Uterus (tissue), 4 donors: Measurements from ENCODE around the gene CCDC169. TPM values are rescaled to one million over a fixed set of nuclear protein-coding genes. Genes with fewer than 3 reads are reported as not detected.

Source experiments
- DNase-seq, 2 donors: peaks; one replicate each; pipeline ENCODE4 v3.0.0-alpha.2; 2019 to 2020
- H3K27ac ChIP-seq, 2 donors: fragments of 200-600 bp; sonication (generic); 1 replicate in 1 of 2; 2 replicates in 1 of 2; pipeline ENCODE4 v1.5.1; 2016 to 2018
- H3K27me3 ChIP-seq, 2 donors: fragments of 200-600 bp; sonication (generic); one replicate each; pipeline ENCODE4 v1.5.1; 2018 to 2019; ENCODE audit warnings: control low read depth in 1 of 2
- H3K36me3 ChIP-seq, 2 donors: fragments of 200-600 bp; sonication (generic); one replicate each; pipeline ENCODE4 v1.5.1; 2019; ENCODE audit warnings: control low read depth in 1 of 2
- H3K4me1 ChIP-seq, 2 donors: fragments of 200-600 bp; sonication (generic); one replicate each; pipeline ENCODE4 v1.5.1; 2018 to 2019; ENCODE audit warnings: control low read depth in 1 of 2
- H3K4me3 ChIP-seq, 2 donors: fragments of 200-600 bp; sonication (generic); 1 replicate in 1 of 2; 2 replicates in 1 of 2; pipeline ENCODE4 v1.5.1; 2018 to 2019; ENCODE audit warnings: mild to moderate bottlenecking in 1 of 2
- H3K9me3 ChIP-seq, 2 donors: fragments of 200-600 bp; sonication (generic); one replicate each; pipeline ENCODE4 v1.5.1; 2019; ENCODE audit warnings: control low read depth in 1 of 2
- CTCF ChIP-seq, 4 experiments: fragments of 200-600 bp in 2 of 4; fragments of 450-650 bp in 2 of 4; sonication (generic) in 2 of 4; IDR thresholded peaks; one replicate each; pipeline ENCODE4 v1.5.1; 2016 to 2019; ENCODE audit warnings: antibody characterized with exemption in 4 of 4, mild to moderate bottlenecking in 2 of 4, moderate library complexity in 1 of 4
- POLR2A ChIP-seq, 2 donors: fragments of 450-650 bp; IDR thresholded peaks; one replicate each; pipeline ENCODE4 v1.6.1; 2016; ENCODE audit warnings: antibody characterized with exemption in 2 of 2, mild to moderate bottlenecking in 1 of 2, moderate library complexity in 1 of 2
- intact Hi-C: fragments of 100-400 bp; cut with DNase I; formaldehyde crosslinking; loops from one replicate; pipeline ENCODE4 v1.15.1; 2023; ENCODE audit warnings: low total_unique reads
- total RNA-seq, 4 donors: library from RNA; depleted of rRNA in 3 of 4; stranded (reverse); fragments of >200 nt in 3 of 4; gene quantifications; one replicate each; pipeline versions ENCODE4 v1.1.0 to v1.2.4, GENCODE V29; 2014 to 2023
- donor health status: DM: yes; HTN: yes; CAD: no.

The CCDC169 gene
- total RNA-seq, 4 donors from 2014 or later: 0.49 to 3.2 (median 1.5) TPM; not detected in 1

- H3K9me3 ChIP-seq: no peaks in the 10 kb centered on the region
- intact Hi-C loops: loop anchor here (5.0 kb wide), 1 partner anchor 298 kb away; no protein-coding TSS in a partner anchor
- no peaks in the 10 kb centered on the region for H3K36me3 ChIP-seq
- no peak overlapping the region for H3K4me3 ChIP-seq
- no peaks in the 10 kb centered on the region for H3K4me1 ChIP-seq
- DNase-seq: peak in 1 of 2 donors; percentile 58
- TF ChIP-seq POLR2A (IDR thresholded peaks at IDR 0.05) (no peak), CTCF (IDR thresholded peaks at IDR 0.05) (peak; percentile 55 to 65 (median 60))
- H3K27ac ChIP-seq: no peak overlapping the region
- no peaks in the 10 kb centered on the region for H3K27me3 ChIP-seq
Measured at GRCh38 chr13:36275190-36276002, 22.2 kb downstream of the CCDC169 start.

- no peaks in the 10 kb centered on the region for H3K4me1 ChIP-seq
- no peaks in the 10 kb centered on the region for H3K36me3 ChIP-seq
- no peak for DNase-seq
- intact Hi-C loops: no loop called here
- no peaks in the 10 kb centered on the region for H3K27me3 ChIP-seq
- no peak overlapping the region for H3K27ac ChIP-seq
- no peak for TF ChIP-seq POLR2A (IDR thresholded peaks at IDR 0.05)
- no peak for TF ChIP-seq CTCF (IDR thresholded peaks at IDR 0.05)
- no peaks in the 10 kb centered on the region for H3K9me3 ChIP-seq
- H3K4me3 ChIP-seq: no peak overlapping the region
Measured at GRCh38 chr13:36273431-36273830, 24.2 kb downstream of the CCDC169 start.

- Histone ChIP-seq H3K27me3 (no peaks in the 10 kb centered on the region), H3K36me3 (no peaks in the 10 kb centered on the region), H3K4me3 (no peak overlapping the region), H3K9me3 (no peaks in the 10 kb centered on the region), H3K4me1 (no peaks in the 10 kb centered on the region), H3K27ac (no peak overlapping the region)
- TF ChIP-seq POLR2A (IDR thresholded peaks at IDR 0.05) (no peak), CTCF (IDR thresholded peaks at IDR 0.05) (no peak)
- intact Hi-C loops: no loop called here
- DNase-seq: no peak
Measured at GRCh38 chr13:36261976-36262375, 35.6 kb downstream of the CCDC169 start.

GRCh38 chr13:36261011-36261410 is 36.6 kb downstream of the CCDC169 start:
- intact Hi-C loops: no loop called here
- no peak overlapping the region for H3K4me3 ChIP-seq
- no peak for DNase-seq
- no peaks in the 10 kb centered on the region for H3K36me3 ChIP-seq
- no peak overlapping the region for H3K27ac ChIP-seq
- H3K27me3 ChIP-seq: no peaks in the 10 kb centered on the region
- TF ChIP-seq POLR2A (IDR thresholded peaks at IDR 0.05) (no peak), CTCF (IDR thresholded peaks at IDR 0.05) (no peak)
- no peaks in the 10 kb centered on the region for H3K9me3 ChIP-seq
- H3K4me1 ChIP-seq: no peaks in the 10 kb centered on the region

- no peaks in the 10 kb centered on the region for H3K27me3 ChIP-seq
- no peaks in the 10 kb centered on the region for H3K9me3 ChIP-seq
- H3K27ac ChIP-seq: no peak overlapping the region
- H3K36me3 ChIP-seq: no peaks in the 10 kb centered on the region
- TF ChIP-seq CTCF (IDR thresholded peaks at IDR 0.05) (no peak), POLR2A (IDR thresholded peaks at IDR 0.05) (no peak)
- intact Hi-C loops: no loop called here
- DNase-seq: no peak
- no peaks in the 10 kb centered on the region for H3K4me1 ChIP-seq
- H3K4me3 ChIP-seq: no peak overlapping the region
Measured at GRCh38 chr13:36259361-36260137, 38.1 kb downstream of the CCDC169 start.
